Natural killer cell (primary cell): Measurements from ENCODE around the gene TACR3. TPM values are rescaled to one million over a fixed set of nuclear protein-coding genes. Genes with fewer than 3 reads are reported as not detected.
"Not testable (repeated sequence)": the region's sequence is repeated elsewhere in the genome, so short reads cannot be mapped to it uniquely, and the experiment has no call there.

Experiments used
- ATAC-seq, 3 donors: fragments of 150-1000 bp in 2 of 3; fragments of 200-7000 bp in 1 of 3; cut with Tn5 transposase; 1 replicate in 1 of 3; 2 replicates in 2 of 3; pipeline ENCODE4 v1.10.0; 2021; ENCODE audit warnings: mild to moderate bottlenecking in 2 of 3, moderate library complexity in 2 of 3
- DNase-seq, 2 donors: peaks; one replicate each; pipeline versions ENCODE4 v3.0.0 to v3.0.0-alpha.2; 2013 to 2021; ENCODE audit warnings: mixed read lengths in 1 of 2
- H3K27ac ChIP-seq: one replicate; pipeline ENCODE4 v1.5.1; 2013; ENCODE audit warnings: mild to moderate bottlenecking, low read length
- H3K27me3 ChIP-seq: one replicate; pipeline ENCODE4 v1.6.1; 2013; ENCODE audit warnings: low read length; ENCODE audit not compliant: control insufficient read depth, insufficient read depth
- H3K36me3 ChIP-seq: one replicate; pipeline ENCODE4 v1.6.1; 2013; ENCODE audit warnings: low read length; ENCODE audit not compliant: control insufficient read depth, insufficient read depth
- H3K4me1 ChIP-seq: one replicate; pipeline ENCODE4 v1.6.1; 2013; ENCODE audit warnings: low read length; ENCODE audit not compliant: control insufficient read depth, insufficient read depth
- H3K4me3 ChIP-seq: one replicate; pipeline ENCODE4 v1.5.1; 2013; ENCODE audit warnings: low read length
- H3K9me3 ChIP-seq: one replicate; pipeline ENCODE4 v1.6.1; 2013; ENCODE audit warnings: low read length; ENCODE audit not compliant: control insufficient read depth, insufficient read depth
- H3K27ac Mint-ChIP-seq, 2 donors: one replicate each; pipeline ENCODE4 v1.8.0; 2022; ENCODE audit warnings: mild to moderate bottlenecking in 2 of 2, mixed read lengths in 2 of 2, moderate library complexity in 1 of 2
- H3K27me3 Mint-ChIP-seq, 2 donors: one replicate each; pipeline ENCODE4 v1.8.0; 2022; ENCODE audit warnings: low read depth in 2 of 2, mixed read lengths in 2 of 2
- H3K36me3 Mint-ChIP-seq: one replicate; pipeline ENCODE4 v1.8.0; 2022; ENCODE audit warnings: mixed read lengths
- H3K4me1 Mint-ChIP-seq, 2 donors: one replicate each; pipeline ENCODE4 v1.8.0; 2022; ENCODE audit warnings: mixed read lengths in 2 of 2
- H3K4me3 Mint-ChIP-seq: one replicate; pipeline ENCODE4 v1.8.0; 2022; ENCODE audit warnings: mild to moderate bottlenecking, moderate library complexity, mixed read lengths
- H3K9me3 Mint-ChIP-seq, 2 donors: one replicate each; pipeline ENCODE4 v1.8.0; 2022; ENCODE audit warnings: mixed read lengths in 2 of 2
- WGBS: methylation state at CpG from one replicate; pipeline ENCODE4 v1.1.7; 2013; ENCODE audit warnings: missing lambda C conversion rate; ENCODE audit not compliant: insufficient coverage; 5-methylcytosine and 5-hydroxymethylcytosine counted together
- intact Hi-C: fragments of 100-400 bp; cut with micrococcal nuclease; formaldehyde crosslinking; loops from one replicate; pipeline ENCODE4 v1.14.2; 2022
- total RNA-seq, 4 donors: library from RNA; stranded (reverse); fragments of 120-200 nt in 1 of 4; gene quantifications; one replicate each; pipeline versions ENCODE4 v1.2.3 to v1.2.4, GENCODE V29; 2013 to 2022
- TF ChIP-seq, protein P1 (sequence below): fragments of 200-600 bp; IDR thresholded peaks from one replicate; pipeline ENCODE4 v1.8.0; 2022; ENCODE audit warnings: antibody characterized with exemption

Gene TACR3
- total RNA-seq, 3 donors from 2014 or later (not counting 1 experiment from before 2014, with no cell fraction given), result not detected

DNA sequence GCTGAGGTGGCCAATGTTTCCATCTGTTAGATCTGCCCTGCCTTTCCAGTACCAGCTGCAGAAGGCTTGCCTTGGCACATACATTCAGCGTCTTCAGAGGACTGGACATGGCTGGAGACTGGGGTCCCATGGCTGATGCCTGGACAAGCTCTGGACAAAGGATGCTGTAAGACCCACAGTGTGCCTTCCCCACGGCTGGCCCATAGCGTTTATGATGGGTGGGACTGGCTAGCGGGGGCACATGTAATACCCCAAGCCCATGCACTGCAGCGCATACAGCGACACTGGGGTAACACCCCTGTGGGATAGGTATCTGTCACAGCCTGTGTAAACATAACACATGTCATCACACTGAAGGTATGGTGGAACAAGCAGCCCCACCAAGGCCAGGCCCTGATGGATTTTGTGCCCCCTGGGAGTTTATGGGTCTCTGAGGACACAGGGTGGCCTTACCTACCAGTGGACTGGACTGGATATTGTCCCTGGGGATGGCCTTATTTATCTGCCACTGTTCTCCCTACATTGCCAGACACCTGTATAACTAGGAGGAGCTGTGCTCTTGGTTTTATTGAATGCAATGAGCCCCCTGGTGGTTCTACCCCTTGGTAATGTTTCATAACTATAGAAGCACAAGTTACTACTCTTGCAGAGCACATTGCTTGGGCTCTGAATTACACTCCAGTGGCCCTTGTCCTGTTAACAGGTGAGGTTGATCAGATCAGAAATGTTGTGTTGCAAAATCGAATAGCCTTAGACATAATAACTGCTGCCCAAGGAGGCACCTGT lies 34.3 kb upstream of the TACR3 start:
- Histone ChIP-seq H3K4me1 (no peaks in the 10 kb centered on the region), H3K27ac (no peak overlapping the region), H3K4me3 (no peak overlapping the region), H3K27me3 (no peaks in the 10 kb centered on the region), H3K36me3 (no peaks in the 10 kb centered on the region), H3K9me3 (peaks cover 2% of the 10 kb centered on the region)
- ATAC-seq (no peak), DNase-seq (no peak)
- peaks cover 11 to 16% of the 10 kb centered on the region in 2 donors for H3K9me3 Mint-ChIP-seq
- no peak overlapping the region for H3K4me3 Mint-ChIP-seq
- no peaks in the 10 kb centered on the region for H3K27me3 Mint-ChIP-seq
- intact Hi-C loops, result no loop called here
- no peak overlapping the region for H3K27ac Mint-ChIP-seq
- H3K4me1 Mint-ChIP-seq, result no peaks in the 10 kb centered on the region
- TF ChIP-seq, protein P1, sequence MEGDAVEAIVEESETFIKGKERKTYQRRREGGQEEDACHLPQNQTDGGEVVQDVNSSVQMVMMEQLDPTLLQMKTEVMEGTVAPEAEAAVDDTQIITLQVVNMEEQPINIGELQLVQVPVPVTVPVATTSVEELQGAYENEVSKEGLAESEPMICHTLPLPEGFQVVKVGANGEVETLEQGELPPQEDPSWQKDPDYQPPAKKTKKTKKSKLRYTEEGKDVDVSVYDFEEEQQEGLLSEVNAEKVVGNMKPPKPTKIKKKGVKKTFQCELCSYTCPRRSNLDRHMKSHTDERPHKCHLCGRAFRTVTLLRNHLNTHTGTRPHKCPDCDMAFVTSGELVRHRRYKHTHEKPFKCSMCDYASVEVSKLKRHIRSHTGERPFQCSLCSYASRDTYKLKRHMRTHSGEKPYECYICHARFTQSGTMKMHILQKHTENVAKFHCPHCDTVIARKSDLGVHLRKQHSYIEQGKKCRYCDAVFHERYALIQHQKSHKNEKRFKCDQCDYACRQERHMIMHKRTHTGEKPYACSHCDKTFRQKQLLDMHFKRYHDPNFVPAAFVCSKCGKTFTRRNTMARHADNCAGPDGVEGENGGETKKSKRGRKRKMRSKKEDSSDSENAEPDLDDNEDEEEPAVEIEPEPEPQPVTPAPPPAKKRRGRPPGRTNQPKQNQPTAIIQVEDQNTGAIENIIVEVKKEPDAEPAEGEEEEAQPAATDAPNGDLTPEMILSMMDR, result no peak
- peaks cover 8% of the 10 kb centered on the region for H3K36me3 Mint-ChIP-seq
- WGBS, result 86% methylated on average over 7 of the region's 7 CpGs

DNA sequence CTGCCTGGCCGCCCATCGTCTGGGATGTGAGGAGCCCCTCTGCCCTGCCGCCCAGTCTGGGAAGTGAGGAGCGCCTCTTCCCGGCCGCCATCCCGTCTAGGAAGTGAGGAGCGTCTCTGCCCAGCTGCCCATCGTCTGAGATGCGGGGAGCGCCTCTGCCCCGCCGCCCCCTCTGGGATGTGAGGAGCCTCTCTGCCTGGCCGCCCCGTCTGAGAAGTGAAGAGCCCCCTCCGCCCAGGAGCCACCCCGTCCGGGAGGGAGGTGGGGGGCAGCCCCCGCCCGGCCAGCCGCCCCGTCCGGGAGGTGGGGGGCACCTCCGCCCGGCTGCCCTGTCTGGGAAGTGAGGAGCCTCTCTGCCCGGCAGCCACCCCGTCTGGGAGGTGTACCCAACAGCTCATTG lies 3.4 kb upstream of the TACR3 start:
- H3K27ac ChIP-seq, H3K27ac Mint-ChIP-seq, H3K27me3 Mint-ChIP-seq, H3K4me3 ChIP-seq, ATAC-seq, H3K4me1 Mint-ChIP-seq, DNase-seq, H3K27me3 ChIP-seq, H3K36me3 ChIP-seq, H3K9me3 ChIP-seq, H3K4me1 ChIP-seq, intact Hi-C loops, H3K4me3 Mint-ChIP-seq: not testable (repeated sequence)
- H3K36me3 Mint-ChIP-seq, result peaks cover 13% of the 10 kb centered on the region
- H3K9me3 Mint-ChIP-seq, result peaks cover 17 to 18% of the 10 kb centered on the region in 2 donors
- 96% methylated on average over 23 of the region's 27 CpGs for WGBS

DNA sequence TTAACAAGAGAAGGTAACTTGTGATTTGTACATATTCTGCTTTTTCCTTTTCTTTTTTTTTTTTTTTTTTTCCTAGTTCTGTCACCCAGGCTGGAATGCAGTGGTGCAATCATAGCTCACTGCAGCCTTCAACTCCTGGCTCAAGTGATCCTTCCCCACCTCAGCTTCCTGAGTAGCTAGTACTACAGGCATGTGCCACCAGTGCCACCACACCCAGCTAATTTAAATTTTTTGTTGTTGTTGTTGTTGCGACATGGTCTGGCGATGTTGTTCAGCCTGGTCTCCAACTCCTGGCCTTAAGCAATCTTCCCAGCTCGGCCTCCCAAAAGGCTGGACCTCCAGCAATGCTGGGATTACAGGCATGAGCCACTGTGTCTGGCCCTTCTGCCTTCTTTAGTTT lies 1.5 kb upstream of the TACR3 start:
- H3K4me1 Mint-ChIP-seq, result no peaks in the 10 kb centered on the region
- 89% methylated on average over 3 of the region's 3 CpGs for WGBS

DNA sequence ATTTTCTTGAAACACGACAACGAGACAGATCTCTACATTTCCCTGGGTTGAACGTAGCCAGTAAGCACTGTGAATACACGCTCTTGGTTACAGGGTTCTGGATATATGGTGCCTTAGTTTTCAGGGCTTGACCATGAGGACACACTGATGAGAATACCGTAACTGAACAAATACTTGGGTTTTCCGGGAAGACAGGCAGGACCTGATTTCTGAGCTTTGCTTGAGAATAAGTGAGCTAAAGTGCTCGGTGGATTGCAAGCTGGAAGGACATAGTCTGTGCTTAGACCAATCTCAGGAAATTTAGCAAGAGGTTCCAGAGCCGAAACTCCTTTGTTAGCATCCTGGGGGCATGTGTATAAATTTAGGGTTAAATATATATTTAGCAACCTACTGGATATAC lies 876 bp upstream of the TACR3 start:
- 77% methylated on average over 8 of the region's 8 CpGs for WGBS
- Mint-ChIP-seq H3K9me3 (peaks cover 11 to 12% of the 10 kb centered on the region in 2 donors), H3K4me3 (no peak overlapping the region), H3K4me1 (no peaks in the 10 kb centered on the region), H3K27me3 (no peaks in the 10 kb centered on the region), H3K27ac (no peak overlapping the region), H3K36me3 (peaks cover 13% of the 10 kb centered on the region)
- intact Hi-C loops, result no loop called here
- Histone ChIP-seq H3K27me3 (no peaks in the 10 kb centered on the region), H3K27ac (no peak overlapping the region), H3K4me3 (no peak overlapping the region), H3K36me3 (no peaks in the 10 kb centered on the region), H3K9me3 (no peaks in the 10 kb centered on the region), H3K4me1 (no peaks in the 10 kb centered on the region)
- TF ChIP-seq, protein P1, result no peak
- DNase-seq (no peak), ATAC-seq (no peak)

More for the DNA sequence above, 1.5 kb upstream of the TACR3 start:
- intact Hi-C loops, result no loop called here
- Histone ChIP-seq H3K27ac (no peak overlapping the region), H3K4me1 (no peaks in the 10 kb centered on the region), H3K9me3 (no peaks in the 10 kb centered on the region), H3K4me3 (no peak overlapping the region), H3K27me3 (no peaks in the 10 kb centered on the region), H3K36me3 (no peaks in the 10 kb centered on the region)
- H3K27ac Mint-ChIP-seq, result no peak overlapping the region
- peaks cover 13% of the 10 kb centered on the region for H3K36me3 Mint-ChIP-seq
- H3K9me3 Mint-ChIP-seq, result peaks cover 13 to 14% of the 10 kb centered on the region in 2 donors
- DNase-seq (no peak), ATAC-seq (no peak)
- no peak overlapping the region for H3K4me3 Mint-ChIP-seq
- TF ChIP-seq, protein P1, result no peak
- H3K27me3 Mint-ChIP-seq, result no peaks in the 10 kb centered on the region
